ENCODE measurements around the gene TRMO. TPM values are rescaled to one million over a fixed set of nuclear protein-coding genes. Genes with fewer than 3 reads are reported as not detected.

Gene TRMO
- total and polyA plus RNA-seq, 9 of the 15 experiments (the other 6 are each of a cell fraction or from before 2014, with no cell fraction given) = 5.6 to 22.4 (median 16.2) TPM

DNA sequence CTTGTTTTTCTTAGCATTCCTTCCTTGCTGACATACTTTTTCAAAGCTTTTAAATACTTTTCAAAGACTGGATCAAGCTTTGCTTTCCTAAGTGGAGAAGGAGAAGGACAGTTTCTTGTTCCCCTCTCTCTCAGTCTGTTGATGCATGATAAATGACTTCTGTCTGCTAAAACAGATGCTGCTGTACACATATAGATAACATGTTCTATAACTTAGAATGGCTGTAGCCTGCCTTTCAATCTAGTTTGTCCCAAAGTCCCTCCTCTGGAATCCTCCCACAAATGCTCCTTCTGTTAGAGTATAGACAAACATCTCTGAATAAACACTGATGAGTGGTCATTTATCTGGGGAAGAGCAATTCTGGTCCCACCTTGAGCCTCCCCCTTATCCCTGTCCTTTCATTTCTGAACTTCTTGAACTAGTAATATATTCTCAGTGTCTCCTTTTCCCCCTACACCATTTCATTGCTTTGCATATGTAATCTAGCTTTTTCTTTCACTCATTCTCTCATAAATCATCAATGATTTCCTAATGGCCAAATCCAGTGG is 21.1 kb upstream of the TRMO start:
- Histone ChIP-seq H3K4me3 (no peak overlapping the region), H2AFZ (ENCODE audit: low read depth, low read length) (no peak overlapping the region), H3K4me1 (replicated peaks in 1 of 2; ENCODE audit: control insufficient read depth in 2 of 2, insufficient read depth in 2 of 2, low read length in 2 of 2) (peaks cover 34 to 63% of the 10 kb centered on the region in 2 experiments; a peak in 4 of 5 replicates), H3K27me3 (ENCODE audit: control insufficient read depth in 2 of 2, insufficient read depth in 2 of 2, low read length in 2 of 2) (no peaks in the 10 kb centered on the region), H4K20me1 (replicated peaks; ENCODE audit: control insufficient read depth, insufficient read depth, low read length) (no peaks in the 10 kb centered on the region), H3K79me2 (ENCODE audit: control insufficient read depth, insufficient read depth, low read length) (peaks cover 39% of the 10 kb centered on the region), H3K9me1 (ENCODE audit: control insufficient read depth, insufficient read depth, low read length) (no peaks in the 10 kb centered on the region), H3K27ac (ENCODE audit: extremely low read depth, low read depth, low read length) (peak overlapping the region; percentile 79), H3K9me3 (replicated peaks; ENCODE audit: control insufficient read depth, insufficient read depth, low read depth, low read length) (no peaks in the 10 kb centered on the region), H3K4me2 (ENCODE audit: insufficient read depth, low read length) (peak overlapping the region; percentile 69), H3K9ac (ENCODE audit: insufficient read depth in 1 of 2, low read depth in 2 of 2, low read length in 2 of 2) (peak overlapping the region in 1 of 2 experiments; percentile 58; a peak in 3 of 4 replicates), H3K36me3 (ENCODE audit: control insufficient read depth, insufficient read depth, low read length) (no peaks in the 10 kb centered on the region)
- peak; percentile 85 for FAIRE-seq
- ChIA-PET POLR2A (interaction anchor here (0.7 to 4.6 kb wide), 14 partner anchors 9 to 105 kb away, joined by 3 to 33 read pairs (median 4); partner anchors contain the start of gene TRMO), CTCF (ENCODE audit: low intra/inter-chr PET ratio) (interaction anchor here (0.7 kb wide), 1 partner anchor 19 kb away, joined by 5 read pairs; no protein-coding TSS in a partner anchor)
- in situ Hi-C loops (cut with MboI) (no loop called here), intact Hi-C loops (cut with micrococcal nuclease) (loop anchor here (2.0 to 5.0 kb wide), 2 partner anchors 39 to 239 kb away; partner anchors contain the start of gene ANP32B)
- BruUV-seq (replicated peaks) = no TSS peak
- ATAC-seq = peak; percentile 76
- peak; percentile 73 to 92 (median 81) for DNase-seq (ENCODE audit: extremely low read depth in 1 of 4, low spot score in 3 of 4)
- TF ChIP-seq HMG20A (CRISPR knock-in tag; conservative IDR thresholded peaks at IDR 0.05) = no peak
- TF ChIP-seq, protein P1, sequence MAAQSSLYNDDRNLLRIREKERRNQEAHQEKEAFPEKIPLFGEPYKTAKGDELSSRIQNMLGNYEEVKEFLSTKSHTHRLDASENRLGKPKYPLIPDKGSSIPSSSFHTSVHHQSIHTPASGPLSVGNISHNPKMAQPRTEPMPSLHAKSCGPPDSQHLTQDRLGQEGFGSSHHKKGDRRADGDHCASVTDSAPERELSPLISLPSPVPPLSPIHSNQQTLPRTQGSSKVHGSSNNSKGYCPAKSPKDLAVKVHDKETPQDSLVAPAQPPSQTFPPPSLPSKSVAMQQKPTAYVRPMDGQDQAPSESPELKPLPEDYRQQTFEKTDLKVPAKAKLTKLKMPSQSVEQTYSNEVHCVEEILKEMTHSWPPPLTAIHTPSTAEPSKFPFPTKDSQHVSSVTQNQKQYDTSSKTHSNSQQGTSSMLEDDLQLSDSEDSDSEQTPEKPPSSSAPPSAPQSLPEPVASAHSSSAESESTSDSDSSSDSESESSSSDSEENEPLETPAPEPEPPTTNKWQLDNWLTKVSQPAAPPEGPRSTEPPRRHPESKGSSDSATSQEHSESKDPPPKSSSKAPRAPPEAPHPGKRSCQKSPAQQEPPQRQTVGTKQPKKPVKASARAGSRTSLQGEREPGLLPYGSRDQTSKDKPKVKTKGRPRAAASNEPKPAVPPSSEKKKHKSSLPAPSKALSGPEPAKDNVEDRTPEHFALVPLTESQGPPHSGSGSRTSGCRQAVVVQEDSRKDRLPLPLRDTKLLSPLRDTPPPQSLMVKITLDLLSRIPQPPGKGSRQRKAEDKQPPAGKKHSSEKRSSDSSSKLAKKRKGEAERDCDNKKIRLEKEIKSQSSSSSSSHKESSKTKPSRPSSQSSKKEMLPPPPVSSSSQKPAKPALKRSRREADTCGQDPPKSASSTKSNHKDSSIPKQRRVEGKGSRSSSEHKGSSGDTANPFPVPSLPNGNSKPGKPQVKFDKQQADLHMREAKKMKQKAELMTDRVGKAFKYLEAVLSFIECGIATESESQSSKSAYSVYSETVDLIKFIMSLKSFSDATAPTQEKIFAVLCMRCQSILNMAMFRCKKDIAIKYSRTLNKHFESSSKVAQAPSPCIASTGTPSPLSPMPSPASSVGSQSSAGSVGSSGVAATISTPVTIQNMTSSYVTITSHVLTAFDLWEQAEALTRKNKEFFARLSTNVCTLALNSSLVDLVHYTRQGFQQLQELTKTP (IDR thresholded peaks at IDR 0.05; ENCODE audit: low read depth in 1 of 2, partially characterized antibody in 2 of 2) = peak; percentile 23 to 61
- TF ChIP-seq MTA2 (IDR thresholded peaks at IDR 0.05; ENCODE audit: low read depth) = peak; percentile 96
- TF ChIP-seq KDM1A (IDR thresholded peaks at IDR 0.05) = peak; percentile 90
- peak; percentile 56 for TF ChIP-seq NEUROD1 (IDR thresholded peaks at IDR 0.05; ENCODE audit: borderline replicate concordance, low read depth, low read length, partially characterized antibody)
- peak; percentile 79 for TF ChIP-seq MTA1 (IDR thresholded peaks at IDR 0.05; ENCODE audit: borderline replicate concordance)
- TF ChIP-seq CREB3L1 (IDR thresholded peaks at IDR 0.05; ENCODE audit: borderline replicate concordance, low read depth) = no peak
- TF ChIP-seq, protein P2, sequence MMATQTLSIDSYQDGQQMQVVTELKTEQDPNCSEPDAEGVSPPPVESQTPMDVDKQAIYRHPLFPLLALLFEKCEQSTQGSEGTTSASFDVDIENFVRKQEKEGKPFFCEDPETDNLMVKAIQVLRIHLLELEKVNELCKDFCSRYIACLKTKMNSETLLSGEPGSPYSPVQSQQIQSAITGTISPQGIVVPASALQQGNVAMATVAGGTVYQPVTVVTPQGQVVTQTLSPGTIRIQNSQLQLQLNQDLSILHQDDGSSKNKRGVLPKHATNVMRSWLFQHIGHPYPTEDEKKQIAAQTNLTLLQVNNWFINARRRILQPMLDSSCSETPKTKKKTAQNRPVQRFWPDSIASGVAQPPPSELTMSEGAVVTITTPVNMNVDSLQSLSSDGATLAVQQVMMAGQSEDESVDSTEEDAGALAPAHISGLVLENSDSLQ (IDR thresholded peaks at IDR 0.05) = peak; percentile 96
